ENCODE measurements around the gene SDR9C7. TPM values are rescaled to one million over a fixed set of nuclear protein-coding genes. Genes with fewer than 3 reads are reported as not detected.
"Not testable (repeated sequence)": the region's sequence is repeated elsewhere in the genome, so short reads cannot be mapped to it uniquely, and the experiment has no call there.

Gene SDR9C7
- total and polyA plus RNA-seq, 12 donors = 0.06 TPM; not detected in 11

- Histone ChIP-seq H3K9me3 (replicated peaks in 1 of 3) (no peaks in the 10 kb centered on the region), H3K36me3 (replicated peaks in 1 of 2) (no peaks in the 10 kb centered on the region), H3K4me1 (replicated peaks in 1 of 2) (no peaks in the 10 kb centered on the region), H3K27ac (no peak overlapping the region), H3K27me3 (no peaks in the 10 kb centered on the region), H3K4me3 (no peak overlapping the region)
- no peak for TF ChIP-seq POLR2A (IDR thresholded peaks at IDR 0.05)
- TF ChIP-seq, protein P1, sequence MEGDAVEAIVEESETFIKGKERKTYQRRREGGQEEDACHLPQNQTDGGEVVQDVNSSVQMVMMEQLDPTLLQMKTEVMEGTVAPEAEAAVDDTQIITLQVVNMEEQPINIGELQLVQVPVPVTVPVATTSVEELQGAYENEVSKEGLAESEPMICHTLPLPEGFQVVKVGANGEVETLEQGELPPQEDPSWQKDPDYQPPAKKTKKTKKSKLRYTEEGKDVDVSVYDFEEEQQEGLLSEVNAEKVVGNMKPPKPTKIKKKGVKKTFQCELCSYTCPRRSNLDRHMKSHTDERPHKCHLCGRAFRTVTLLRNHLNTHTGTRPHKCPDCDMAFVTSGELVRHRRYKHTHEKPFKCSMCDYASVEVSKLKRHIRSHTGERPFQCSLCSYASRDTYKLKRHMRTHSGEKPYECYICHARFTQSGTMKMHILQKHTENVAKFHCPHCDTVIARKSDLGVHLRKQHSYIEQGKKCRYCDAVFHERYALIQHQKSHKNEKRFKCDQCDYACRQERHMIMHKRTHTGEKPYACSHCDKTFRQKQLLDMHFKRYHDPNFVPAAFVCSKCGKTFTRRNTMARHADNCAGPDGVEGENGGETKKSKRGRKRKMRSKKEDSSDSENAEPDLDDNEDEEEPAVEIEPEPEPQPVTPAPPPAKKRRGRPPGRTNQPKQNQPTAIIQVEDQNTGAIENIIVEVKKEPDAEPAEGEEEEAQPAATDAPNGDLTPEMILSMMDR (IDR thresholded peaks at IDR 0.05) = no peak
- DNase-seq = no peak
- 80 to 95% (median 95%) methylated on average over 1 of the region's 1 CpG for WGBS, 4 donors
- intact Hi-C loops (cut with DNase I) = no loop called here
These were observed 17.2 kb downstream of the SDR9C7 start for GRCh38 chr12:56916996-56917333.

GRCh38 chr12:56916296-56916995, 17.8 kb downstream of the SDR9C7 start:
- Histone ChIP-seq H3K9me3 (replicated peaks in 1 of 3) (no peaks in the 10 kb centered on the region), H3K36me3 (replicated peaks in 1 of 2) (no peaks in the 10 kb centered on the region), H3K27me3 (no peaks in the 10 kb centered on the region), H3K27ac (no peak overlapping the region), H3K4me1 (replicated peaks in 1 of 2) (no peaks in the 10 kb centered on the region), H3K4me3 (no peak overlapping the region)
- TF ChIP-seq, protein P1 (IDR thresholded peaks at IDR 0.05) = no peak
- TF ChIP-seq POLR2A (IDR thresholded peaks at IDR 0.05) = no peak
- WGBS, 4 donors = 75 to 79% (median 78%) methylated on average over 4 of the region's 4 CpGs
- no peak for DNase-seq
- intact Hi-C loops (cut with DNase I) = no loop called here

GRCh38 chr12:56914724-56915123, 19.5 kb downstream of the SDR9C7 start:
- Histone ChIP-seq H3K27ac (no peak overlapping the region), H3K4me3 (no peak overlapping the region), H3K4me1 (replicated peaks in 1 of 2) (no peaks in the 10 kb centered on the region), H3K27me3 (no peaks in the 10 kb centered on the region), H3K9me3 (replicated peaks in 1 of 3) (no peaks in the 10 kb centered on the region), H3K36me3 (replicated peaks in 1 of 2) (no peaks in the 10 kb centered on the region)
- WGBS, 4 donors = 57 to 73% (median 63%) methylated on average over 3 of the region's 3 CpGs
- no peak for DNase-seq
- intact Hi-C loops (cut with DNase I) = no loop called here
- TF ChIP-seq, protein P1 (IDR thresholded peaks at IDR 0.05) = no peak
- TF ChIP-seq POLR2A (IDR thresholded peaks at IDR 0.05) = no peak

- no peak overlapping the region for H3K4me3 ChIP-seq
- no peaks in the 10 kb centered on the region for H3K4me1 ChIP-seq (replicated peaks in 1 of 2)
- no peak overlapping the region for H3K27ac ChIP-seq
- TF ChIP-seq, protein P1 (IDR thresholded peaks at IDR 0.05) = no peak
- no peak for TF ChIP-seq POLR2A (IDR thresholded peaks at IDR 0.05)
- intact Hi-C loops (cut with DNase I) = no loop called here
- H3K9me3 ChIP-seq (replicated peaks in 1 of 3) = no peaks in the 10 kb centered on the region
- no peaks in the 10 kb centered on the region for H3K36me3 ChIP-seq (replicated peaks in 1 of 2)
- DNase-seq = no peak
- H3K27me3 ChIP-seq = no peaks in the 10 kb centered on the region
These were observed 20.0 kb downstream of the SDR9C7 start for GRCh38 chr12:56914256-56914655.

DNA sequence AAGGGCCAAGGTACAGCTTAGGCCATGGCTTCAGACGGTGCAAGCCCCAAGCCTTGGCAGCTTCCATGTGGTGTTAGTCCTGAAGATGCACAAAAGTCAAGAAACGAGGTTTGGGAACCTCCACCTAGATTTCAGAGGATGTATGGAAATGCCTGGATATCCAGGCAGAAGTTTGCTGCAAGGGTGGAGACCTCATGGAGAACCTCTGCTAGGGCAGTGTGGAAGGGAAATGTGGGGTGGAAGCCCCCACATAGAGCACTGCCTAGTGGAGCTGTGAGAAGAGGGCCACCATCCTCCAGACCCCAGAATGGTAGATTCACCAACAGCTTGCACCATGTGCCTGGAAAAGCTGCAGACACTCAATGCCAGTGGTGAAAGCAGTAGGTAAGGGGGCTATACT, 24.8 kb downstream of the SDR9C7 start:
- intact Hi-C loops (cut with DNase I); H3K9me3 ChIP-seq (replicated peaks in 1 of 3); H3K27me3 ChIP-seq; H3K36me3 ChIP-seq (replicated peaks in 1 of 2); H3K4me3 ChIP-seq; H3K27ac ChIP-seq; H3K4me1 ChIP-seq (replicated peaks in 1 of 2); DNase-seq: not testable (repeated sequence)
- WGBS, 4 donors = 59 to 71% (median 63%) methylated on average over 2 of the region's 2 CpGs
